Measurements from ENCODE around the gene CSF3R.

DNA sequence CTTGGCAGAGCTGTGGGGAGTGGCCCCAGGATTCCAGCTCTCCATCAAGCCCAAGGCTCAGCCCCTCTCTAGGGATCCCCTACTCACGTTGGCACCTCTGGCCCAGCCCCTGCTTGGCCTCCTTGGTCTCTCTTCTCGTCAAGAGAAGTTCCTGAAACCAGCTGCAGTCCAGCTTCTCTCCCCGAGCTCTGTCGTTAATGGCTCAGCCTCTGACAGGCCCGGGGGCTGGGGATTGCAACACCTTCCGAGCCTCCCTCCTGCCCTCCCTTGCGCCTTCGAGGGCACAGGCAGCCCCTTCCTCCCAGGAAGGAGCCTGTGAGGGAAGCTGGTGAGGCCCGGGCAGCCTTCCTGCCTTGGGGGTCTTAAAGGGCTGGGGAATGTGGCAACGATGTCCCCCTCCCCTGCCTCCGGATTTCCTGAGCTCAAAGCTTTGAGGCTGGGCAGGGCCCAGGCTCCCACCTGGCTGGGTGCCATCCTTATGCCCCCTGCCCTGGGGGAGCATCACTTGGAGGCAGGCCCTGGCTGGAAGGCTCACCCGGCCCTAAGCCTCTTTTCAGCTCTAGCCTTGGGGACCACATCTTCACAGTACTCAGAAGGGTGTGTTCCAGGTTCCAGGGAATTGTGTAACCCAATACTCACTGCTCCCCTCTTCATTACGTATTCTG is at the start of gene CSF3R:
- TF ChIP-seq, protein P1, sequence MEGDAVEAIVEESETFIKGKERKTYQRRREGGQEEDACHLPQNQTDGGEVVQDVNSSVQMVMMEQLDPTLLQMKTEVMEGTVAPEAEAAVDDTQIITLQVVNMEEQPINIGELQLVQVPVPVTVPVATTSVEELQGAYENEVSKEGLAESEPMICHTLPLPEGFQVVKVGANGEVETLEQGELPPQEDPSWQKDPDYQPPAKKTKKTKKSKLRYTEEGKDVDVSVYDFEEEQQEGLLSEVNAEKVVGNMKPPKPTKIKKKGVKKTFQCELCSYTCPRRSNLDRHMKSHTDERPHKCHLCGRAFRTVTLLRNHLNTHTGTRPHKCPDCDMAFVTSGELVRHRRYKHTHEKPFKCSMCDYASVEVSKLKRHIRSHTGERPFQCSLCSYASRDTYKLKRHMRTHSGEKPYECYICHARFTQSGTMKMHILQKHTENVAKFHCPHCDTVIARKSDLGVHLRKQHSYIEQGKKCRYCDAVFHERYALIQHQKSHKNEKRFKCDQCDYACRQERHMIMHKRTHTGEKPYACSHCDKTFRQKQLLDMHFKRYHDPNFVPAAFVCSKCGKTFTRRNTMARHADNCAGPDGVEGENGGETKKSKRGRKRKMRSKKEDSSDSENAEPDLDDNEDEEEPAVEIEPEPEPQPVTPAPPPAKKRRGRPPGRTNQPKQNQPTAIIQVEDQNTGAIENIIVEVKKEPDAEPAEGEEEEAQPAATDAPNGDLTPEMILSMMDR (IDR thresholded peaks at IDR 0.05) = no peak
- TF ChIP-seq, protein P2, sequence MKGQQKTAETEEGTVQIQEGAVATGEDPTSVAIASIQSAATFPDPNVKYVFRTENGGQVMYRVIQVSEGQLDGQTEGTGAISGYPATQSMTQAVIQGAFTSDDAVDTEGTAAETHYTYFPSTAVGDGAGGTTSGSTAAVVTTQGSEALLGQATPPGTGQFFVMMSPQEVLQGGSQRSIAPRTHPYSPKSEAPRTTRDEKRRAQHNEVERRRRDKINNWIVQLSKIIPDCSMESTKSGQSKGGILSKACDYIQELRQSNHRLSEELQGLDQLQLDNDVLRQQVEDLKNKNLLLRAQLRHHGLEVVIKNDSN (IDR thresholded peaks at IDR 0.05; ENCODE audit: borderline replicate concordance, low read depth) = no peak
- TF ChIP-seq YY1 (IDR thresholded peaks at IDR 0.05; ENCODE audit: low read depth) (no peak), EP300 (IDR thresholded peaks at IDR 0.05; ENCODE audit: borderline replicate concordance in 1 of 2, low read depth in 1 of 2, low read length in 1 of 2) (no peak), POLR2AphosphoS5 (IDR thresholded peaks at IDR 0.05; ENCODE audit: low read depth, low read length) (no peak), CHD2 (IDR thresholded peaks at IDR 0.05; ENCODE audit: low read length, partially characterized antibody) (no peak), TAF1 (IDR thresholded peaks at IDR 0.05; ENCODE audit: borderline replicate concordance, low read depth, low read length) (no peak), EZH2phosphoT487 (IDR thresholded peaks at IDR 0.05; ENCODE audit: borderline replicate concordance, low read depth) (no peak), JUND (IDR thresholded peaks at IDR 0.05) (no peak)
- TF ChIP-seq, protein P3, sequence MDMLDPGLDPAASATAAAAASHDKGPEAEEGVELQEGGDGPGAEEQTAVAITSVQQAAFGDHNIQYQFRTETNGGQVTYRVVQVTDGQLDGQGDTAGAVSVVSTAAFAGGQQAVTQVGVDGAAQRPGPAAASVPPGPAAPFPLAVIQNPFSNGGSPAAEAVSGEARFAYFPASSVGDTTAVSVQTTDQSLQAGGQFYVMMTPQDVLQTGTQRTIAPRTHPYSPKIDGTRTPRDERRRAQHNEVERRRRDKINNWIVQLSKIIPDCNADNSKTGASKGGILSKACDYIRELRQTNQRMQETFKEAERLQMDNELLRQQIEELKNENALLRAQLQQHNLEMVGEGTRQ (IDR thresholded peaks at IDR 0.05; ENCODE audit: borderline replicate concordance, low read depth, low read length) = no peak
- TF ChIP-seq, protein P4, sequence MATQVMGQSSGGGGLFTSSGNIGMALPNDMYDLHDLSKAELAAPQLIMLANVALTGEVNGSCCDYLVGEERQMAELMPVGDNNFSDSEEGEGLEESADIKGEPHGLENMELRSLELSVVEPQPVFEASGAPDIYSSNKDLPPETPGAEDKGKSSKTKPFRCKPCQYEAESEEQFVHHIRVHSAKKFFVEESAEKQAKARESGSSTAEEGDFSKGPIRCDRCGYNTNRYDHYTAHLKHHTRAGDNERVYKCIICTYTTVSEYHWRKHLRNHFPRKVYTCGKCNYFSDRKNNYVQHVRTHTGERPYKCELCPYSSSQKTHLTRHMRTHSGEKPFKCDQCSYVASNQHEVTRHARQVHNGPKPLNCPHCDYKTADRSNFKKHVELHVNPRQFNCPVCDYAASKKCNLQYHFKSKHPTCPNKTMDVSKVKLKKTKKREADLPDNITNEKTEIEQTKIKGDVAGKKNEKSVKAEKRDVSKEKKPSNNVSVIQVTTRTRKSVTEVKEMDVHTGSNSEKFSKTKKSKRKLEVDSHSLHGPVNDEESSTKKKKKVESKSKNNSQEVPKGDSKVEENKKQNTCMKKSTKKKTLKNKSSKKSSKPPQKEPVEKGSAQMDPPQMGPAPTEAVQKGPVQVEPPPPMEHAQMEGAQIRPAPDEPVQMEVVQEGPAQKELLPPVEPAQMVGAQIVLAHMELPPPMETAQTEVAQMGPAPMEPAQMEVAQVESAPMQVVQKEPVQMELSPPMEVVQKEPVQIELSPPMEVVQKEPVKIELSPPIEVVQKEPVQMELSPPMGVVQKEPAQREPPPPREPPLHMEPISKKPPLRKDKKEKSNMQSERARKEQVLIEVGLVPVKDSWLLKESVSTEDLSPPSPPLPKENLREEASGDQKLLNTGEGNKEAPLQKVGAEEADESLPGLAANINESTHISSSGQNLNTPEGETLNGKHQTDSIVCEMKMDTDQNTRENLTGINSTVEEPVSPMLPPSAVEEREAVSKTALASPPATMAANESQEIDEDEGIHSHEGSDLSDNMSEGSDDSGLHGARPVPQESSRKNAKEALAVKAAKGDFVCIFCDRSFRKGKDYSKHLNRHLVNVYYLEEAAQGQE (IDR thresholded peaks at IDR 0.05; ENCODE audit: low read depth, low read length) = no peak
- TF ChIP-seq, protein P5, sequence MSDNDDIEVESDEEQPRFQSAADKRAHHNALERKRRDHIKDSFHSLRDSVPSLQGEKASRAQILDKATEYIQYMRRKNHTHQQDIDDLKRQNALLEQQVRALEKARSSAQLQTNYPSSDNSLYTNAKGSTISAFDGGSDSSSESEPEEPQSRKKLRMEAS (IDR thresholded peaks at IDR 0.05; ENCODE audit: low read depth) = no peak
